ENCODE results near the gene MARCHF10. TPM values are rescaled to one million over a fixed set of nuclear protein-coding genes. Genes with fewer than 3 reads are reported as not detected.

Gene MARCHF10
- total RNA-seq, 1 donor, result under 0.01 TPM

DNA sequence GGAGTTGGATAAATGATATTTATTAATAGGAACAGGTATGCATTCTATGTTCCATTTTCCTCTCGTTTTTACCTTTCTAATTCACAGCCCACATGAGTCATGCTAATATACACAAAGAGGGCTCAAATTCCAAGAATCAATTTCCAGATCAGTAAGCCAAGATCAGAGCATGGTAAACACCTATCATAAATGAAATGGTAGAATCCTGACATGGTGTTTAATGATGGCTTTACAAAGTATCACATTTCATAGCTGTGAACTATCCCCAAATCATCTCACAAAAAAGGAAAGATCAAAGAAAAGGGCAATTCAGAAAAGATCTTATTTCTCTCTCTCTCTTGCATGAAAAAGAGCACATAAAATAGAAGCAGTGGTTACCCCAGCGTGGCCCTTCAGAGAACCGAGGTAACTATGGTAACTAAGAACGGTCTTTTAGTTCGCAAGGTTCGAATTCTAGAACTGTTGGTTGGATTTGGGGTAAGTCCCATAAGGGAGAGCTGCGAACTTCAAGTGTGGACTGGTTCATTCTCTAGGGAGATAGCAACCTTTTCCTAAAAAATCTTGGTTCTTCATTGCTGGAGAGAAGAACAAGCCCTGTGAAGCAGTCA, 73.0 kb downstream of the MARCHF10 start:
- DNase-seq (ENCODE audit: low read depth), result no peak
- H3K4me3 ChIP-seq (ENCODE audit: low read depth, low read length), result no peak overlapping the region
- TF ChIP-seq, protein P1, sequence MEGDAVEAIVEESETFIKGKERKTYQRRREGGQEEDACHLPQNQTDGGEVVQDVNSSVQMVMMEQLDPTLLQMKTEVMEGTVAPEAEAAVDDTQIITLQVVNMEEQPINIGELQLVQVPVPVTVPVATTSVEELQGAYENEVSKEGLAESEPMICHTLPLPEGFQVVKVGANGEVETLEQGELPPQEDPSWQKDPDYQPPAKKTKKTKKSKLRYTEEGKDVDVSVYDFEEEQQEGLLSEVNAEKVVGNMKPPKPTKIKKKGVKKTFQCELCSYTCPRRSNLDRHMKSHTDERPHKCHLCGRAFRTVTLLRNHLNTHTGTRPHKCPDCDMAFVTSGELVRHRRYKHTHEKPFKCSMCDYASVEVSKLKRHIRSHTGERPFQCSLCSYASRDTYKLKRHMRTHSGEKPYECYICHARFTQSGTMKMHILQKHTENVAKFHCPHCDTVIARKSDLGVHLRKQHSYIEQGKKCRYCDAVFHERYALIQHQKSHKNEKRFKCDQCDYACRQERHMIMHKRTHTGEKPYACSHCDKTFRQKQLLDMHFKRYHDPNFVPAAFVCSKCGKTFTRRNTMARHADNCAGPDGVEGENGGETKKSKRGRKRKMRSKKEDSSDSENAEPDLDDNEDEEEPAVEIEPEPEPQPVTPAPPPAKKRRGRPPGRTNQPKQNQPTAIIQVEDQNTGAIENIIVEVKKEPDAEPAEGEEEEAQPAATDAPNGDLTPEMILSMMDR (IDR thresholded peaks at IDR 0.05; ENCODE audit: insufficient read depth, low read depth, low read length), result no peak

- DNase-seq (ENCODE audit: low read depth), result no peak
- no peak overlapping the region for H3K4me3 ChIP-seq (ENCODE audit: low read depth, low read length)
- TF ChIP-seq, protein P1 (IDR thresholded peaks at IDR 0.05; ENCODE audit: insufficient read depth, low read depth, low read length), result no peak
These were observed 76.0 kb downstream of the MARCHF10 start for GRCh38 chr17:62732125-62732524.

- TF ChIP-seq, protein P1 (IDR thresholded peaks at IDR 0.05; ENCODE audit: insufficient read depth, low read depth, low read length), result no peak
- DNase-seq (ENCODE audit: low read depth), result no peak
- H3K4me3 ChIP-seq (ENCODE audit: low read depth, low read length), result no peak overlapping the region
These were observed 80.0 kb downstream of the MARCHF10 start for GRCh38 chr17:62727916-62728672.

GRCh38 chr17:62725791-62726249, 82.3 kb downstream of the MARCHF10 start:
- TF ChIP-seq, protein P1 (IDR thresholded peaks at IDR 0.05; ENCODE audit: insufficient read depth, low read depth, low read length), result no peak
- DNase-seq (ENCODE audit: low read depth), result peak; percentile 64
- H3K4me3 ChIP-seq (ENCODE audit: low read depth, low read length), result no peak overlapping the region

- DNase-seq (ENCODE audit: low read depth), result peak; percentile 42
- TF ChIP-seq, protein P1 (IDR thresholded peaks at IDR 0.05; ENCODE audit: insufficient read depth, low read depth, low read length), result no peak
These were observed 83.5 kb downstream of the MARCHF10 start for GRCh38 chr17:62724398-62725146.

GRCh38 chr17:62723842-62724241, 84.3 kb downstream of the MARCHF10 start:
- no peak overlapping the region for H3K4me3 ChIP-seq (ENCODE audit: low read depth, low read length)
- DNase-seq (ENCODE audit: low read depth), result no peak
- TF ChIP-seq, protein P1 (IDR thresholded peaks at IDR 0.05; ENCODE audit: insufficient read depth, low read depth, low read length), result no peak

More at GRCh38 chr17:62724398-62725146, 83.5 kb downstream of the MARCHF10 start:
- H3K4me3 ChIP-seq (ENCODE audit: low read depth, low read length), result no peak overlapping the region

Measured in fibroblast of villous mesenchyme (primary cell).